GM19351 (cell line): ENCODE results near the gene FXYD6.

Experiments used
- ATAC-seq: cut with Tn5 transposase; IDR thresholded peaks from one replicate; pipeline ENCODE4 v1.9.1; 2021; ENCODE audit warnings: mild to moderate bottlenecking, moderate library complexity; ENCODE audit not compliant: unreplicated experiment

The FXYD6 gene

DNA sequence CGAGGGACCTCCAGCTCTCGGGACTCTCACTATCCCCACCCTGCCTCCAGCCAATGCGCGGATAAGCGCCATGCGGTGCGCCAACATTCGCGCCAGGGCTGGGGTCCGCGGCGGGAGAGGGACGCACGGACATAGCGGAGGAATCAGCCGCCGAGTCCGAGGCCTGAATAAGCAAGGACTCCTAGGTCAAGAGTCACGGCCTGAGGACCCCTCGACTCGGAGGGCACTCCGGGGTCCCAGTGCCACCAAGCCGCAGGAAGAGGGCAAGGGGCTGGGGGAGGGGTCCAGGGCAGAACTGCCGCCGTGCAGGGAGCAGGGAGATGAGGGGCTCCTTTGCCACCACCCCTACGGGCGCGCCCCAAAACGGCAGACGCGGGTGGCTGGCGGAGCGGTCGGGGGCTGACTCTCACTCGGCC lies 80.0 kb downstream of the FXYD6 start:
- ATAC-seq: no peak

GRCh38 chr11:117795638-117796455 lies 80.6 kb downstream of the FXYD6 start:
- ATAC-seq: no peak

DNA sequence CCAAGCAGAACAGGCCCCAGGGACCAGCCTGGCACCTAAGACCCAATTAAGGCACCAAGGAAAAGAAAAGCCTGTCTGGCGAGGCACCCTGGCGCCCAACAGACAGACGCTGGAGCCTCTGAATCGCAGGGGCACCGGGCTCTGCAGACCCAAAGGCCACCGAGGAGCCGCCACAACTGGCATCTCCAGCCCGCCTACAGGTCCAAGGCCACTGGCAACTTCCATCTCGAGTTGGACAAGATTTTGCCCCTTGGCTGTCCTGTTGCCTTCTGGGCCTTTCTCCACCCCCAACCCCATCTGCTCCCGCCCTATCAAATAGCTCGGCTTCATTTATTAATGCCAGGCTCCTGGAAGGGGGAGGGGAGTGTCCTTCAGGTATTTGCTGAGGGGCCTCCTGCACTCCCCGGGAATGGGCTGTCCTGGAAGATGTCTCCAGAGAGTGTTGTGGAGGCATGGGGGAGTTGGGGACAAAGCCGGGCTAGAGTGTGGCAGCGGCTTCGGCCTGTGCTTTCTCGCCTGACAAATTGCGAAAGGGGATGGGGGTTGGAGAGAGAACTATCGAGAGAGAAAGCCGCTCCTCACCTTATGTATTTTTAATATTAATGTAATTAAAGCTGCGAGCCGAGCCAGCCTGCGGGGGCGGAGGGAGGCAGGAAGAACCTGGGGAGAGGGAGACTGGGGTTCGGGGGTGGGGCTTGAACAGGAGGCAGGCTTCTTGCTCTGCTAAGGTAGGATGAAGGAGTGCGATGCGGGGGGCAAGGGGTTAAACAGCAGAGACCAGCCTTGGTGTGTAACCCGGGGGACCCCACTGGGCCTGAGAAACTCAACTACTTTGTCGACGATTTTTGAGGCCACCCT lies 81.5 kb downstream of the FXYD6 start:
- no peak for ATAC-seq

DNA sequence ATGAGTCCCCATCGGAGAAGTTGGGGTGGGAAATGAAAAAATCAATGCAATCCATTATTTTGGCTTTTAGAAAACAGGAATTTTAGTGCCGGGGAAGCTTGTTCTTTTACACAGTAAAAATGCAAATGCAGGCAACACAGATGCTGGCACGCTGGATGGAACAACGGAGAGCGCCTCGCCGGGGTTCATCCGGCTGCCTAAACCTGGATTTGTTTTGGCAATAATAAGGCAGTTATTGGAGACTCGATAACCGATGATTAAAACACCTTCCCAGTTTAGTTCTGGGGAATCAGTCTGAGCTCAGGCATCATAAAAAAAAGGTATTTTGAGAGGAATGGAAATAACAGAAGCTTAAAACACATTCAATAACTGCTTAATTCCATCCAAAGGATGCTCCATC lies 82.3 kb downstream of the FXYD6 start:
- no peak for ATAC-seq

DNA sequence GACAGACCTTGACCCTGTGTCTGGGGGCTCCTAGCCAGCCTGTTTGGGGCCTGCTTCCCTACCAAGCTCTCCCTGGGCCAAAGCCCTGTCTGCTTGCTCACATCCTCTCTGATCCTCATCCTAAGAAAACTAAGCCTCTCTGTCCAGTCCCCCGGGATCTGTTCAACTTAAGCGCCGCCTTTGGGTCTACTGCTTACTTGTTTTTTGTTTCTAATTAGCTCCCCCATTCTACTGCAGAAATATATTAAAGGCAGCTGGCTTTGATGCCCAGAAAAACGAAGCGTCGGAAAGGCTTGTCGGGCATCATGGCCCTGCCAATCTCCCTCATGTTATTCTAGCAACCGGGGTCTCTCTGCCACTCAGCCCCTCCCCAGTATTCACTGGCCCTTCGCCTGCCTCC lies 82.9 kb downstream of the FXYD6 start:
- no peak for ATAC-seq

GRCh38 chr11:117792992-117793391 lies 83.5 kb downstream of the FXYD6 start:
- no peak for ATAC-seq

GRCh38 chr11:117792241-117792640 lies 84.2 kb downstream of the FXYD6 start:
- ATAC-seq: no peak

- no peak for ATAC-seq
These were observed 86.2 kb downstream of the FXYD6 start for GRCh38 chr11:117790279-117790678.

DNA sequence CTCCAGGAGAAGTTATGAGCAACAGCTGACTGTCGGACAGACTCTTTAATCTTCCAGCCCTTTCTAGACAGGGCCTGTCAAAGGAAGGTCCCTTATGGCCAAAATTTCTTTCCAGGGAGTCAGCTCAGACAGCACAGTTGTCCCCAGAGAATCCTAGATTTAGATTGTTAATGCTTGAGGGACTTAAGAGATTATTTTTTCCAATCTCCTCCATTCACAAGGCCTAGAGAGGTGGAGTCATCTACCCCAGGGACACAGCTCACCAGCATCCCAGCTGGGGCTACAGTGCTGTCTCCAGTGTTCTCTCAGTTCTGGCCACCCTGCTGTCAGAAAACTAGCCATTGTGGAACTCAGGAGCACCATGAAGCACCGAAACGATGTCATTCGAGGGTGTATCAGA lies 87.2 kb downstream of the FXYD6 start:
- ATAC-seq: no peak
